HG02970 (cell line): Measurements from ENCODE around the gene ST6GALNAC1.
"Not testable (repeated sequence)": the region's sequence is repeated elsewhere in the genome, so short reads cannot be mapped to it uniquely, and the experiment has no call there.

Experiments used
- ATAC-seq: cut with Tn5 transposase; IDR thresholded peaks from one replicate; pipeline ENCODE4 v1.9.1; 2021; ENCODE audit warnings: mild to moderate bottlenecking, moderate library complexity, moderate number of reproducible peaks; ENCODE audit not compliant: unreplicated experiment, low FRiP score

Gene ST6GALNAC1

GRCh38 chr17:76614064-76614759, 29.3 kb downstream of the ST6GALNAC1 start:
- ATAC-seq, result not testable (repeated sequence)

- ATAC-seq, result no peak
Measured at GRCh38 chr17:76612977-76613851, 30.3 kb downstream of the ST6GALNAC1 start.

GRCh38 chr17:76612465-76612864, 31.1 kb downstream of the ST6GALNAC1 start:
- no peak for ATAC-seq

GRCh38 chr17:76611758-76612157, 31.8 kb downstream of the ST6GALNAC1 start:
- ATAC-seq, result no peak

- ATAC-seq, result not testable (repeated sequence)
Measured at GRCh38 chr17:76611080-76611749, 32.3 kb downstream of the ST6GALNAC1 start.

GRCh38 chr17:76606685-76607084, 36.9 kb downstream of the ST6GALNAC1 start:
- not testable (repeated sequence) for ATAC-seq

- no peak for ATAC-seq
Measured at GRCh38 chr17:76601065-76601464, 42.5 kb downstream of the ST6GALNAC1 start.

- no peak for ATAC-seq
Measured at GRCh38 chr17:76599694-76600460, 43.7 kb downstream of the ST6GALNAC1 start.

GRCh38 chr17:76598004-76598439, 45.5 kb downstream of the ST6GALNAC1 start:
- no peak for ATAC-seq

- no peak for ATAC-seq
Measured at GRCh38 chr17:76597156-76598003, 46.2 kb downstream of the ST6GALNAC1 start.

- ATAC-seq, result no peak
Measured at GRCh38 chr17:76594690-76595089, 48.9 kb downstream of the ST6GALNAC1 start.

- no peak for ATAC-seq
Measured at GRCh38 chr17:76593959-76594358, 49.6 kb downstream of the ST6GALNAC1 start.

- ATAC-seq, result no peak
Measured at GRCh38 chr17:76593384-76593826, 50.2 kb downstream of the ST6GALNAC1 start.

- no peak for ATAC-seq
Measured at GRCh38 chr17:76588182-76588581, 55.4 kb downstream of the ST6GALNAC1 start.

- no peak for ATAC-seq
Measured at GRCh38 chr17:76586741-76587487, 56.6 kb downstream of the ST6GALNAC1 start.

GRCh38 chr17:76585649-76586593, 57.6 kb downstream of the ST6GALNAC1 start, which contains the start of gene ST6GALNAC2:
TSS of gene ST6GALNAC2 (minus strand) at chr17:76585860. CDS start at chr17:76585808, 52 bp downstream.
- ATAC-seq, result no peak

GRCh38 chr17:76585033-76585648, 58.4 kb downstream of the ST6GALNAC1 start:
- ATAC-seq, result no peak
